HEK293 (cell line): ENCODE results near the gene RBM4B.

Experiments used
- CTCF ChIA-PET: fragments of 350-600 bp; formaldehyde crosslinking; extraction: SDS; loops from one replicate; lab custom pipeline; 2021; ENCODE audit warnings: antibody characterized with exemption; lab: Yijun Ruan, JAX
- POLR2A ChIA-PET: fragments of 300-600 bp; formaldehyde crosslinking; extraction: SDS; loops from one replicate; lab custom pipeline; 2020; ENCODE audit warnings: antibody characterized with exemption, inconsistent platforms; lab: Yijun Ruan, JAX
- H3K27ac ChIP-seq: fragments of 200-500 bp; sonication (Bioruptor generic); 2 replicates; pipeline ENCODE4 v1.5.1; 2014; ENCODE audit warnings: low read depth, low read length, control low read depth, inconsistent platforms; ENCODE audit errors: extremely low read depth
- H3K36me3 ChIP-seq, 2 experiments: fragments of 200-500 bp in 1 of 2; sonication (Bioruptor generic) in 1 of 2; 1 replicate in 1 of 2; 2 replicates in 1 of 2; pipeline ENCODE4 v1.5.1; 2014 to 2017; ENCODE audit warnings: inconsistent platforms in 2 of 2, low read length in 2 of 2; ENCODE audit not compliant: control insufficient read depth in 2 of 2, insufficient read depth in 1 of 2
- H3K4me1 ChIP-seq: fragments of 200-500 bp; sonication (Bioruptor generic); 2 replicates; pipeline ENCODE4 v1.5.1; 2014; ENCODE audit warnings: mild to moderate bottlenecking, low read length, inconsistent platforms; ENCODE audit not compliant: control insufficient read depth, insufficient read depth
- H3K4me3 ChIP-seq: 2 replicates; pipeline ENCODE4 v1.5.1; 2011; ENCODE audit warnings: low read depth, mild to moderate bottlenecking, control low read depth, low read length, moderate library complexity
- H3K9me3 ChIP-seq: fragments of 200-500 bp; sonication (Bioruptor generic); 2 replicates; pipeline ENCODE4 v1.5.1; 2014; ENCODE audit warnings: low read depth, low read length, inconsistent platforms; ENCODE audit not compliant: control insufficient read depth, insufficient read depth
- GLIS1 ChIP-seq: fragments of 450-650 bp; formaldehyde crosslinking; IDR thresholded peaks from 2 replicates; pipeline ENCODE4 v1.5.1; 2016; ENCODE audit warnings: missing biosample characterization, missing genetic modification characterization
- SP7 ChIP-seq: fragments of 450-650 bp; formaldehyde crosslinking; IDR thresholded peaks from 2 replicates; pipeline ENCODE4 v1.5.1; 2016; ENCODE audit warnings: missing biosample characterization, missing genetic modification characterization
- ZBTB49 ChIP-seq: fragments of 450-650 bp; formaldehyde crosslinking; IDR thresholded peaks from 2 replicates; pipeline ENCODE4 v1.5.1; 2016; ENCODE audit warnings: missing biosample characterization, missing genetic modification characterization, low read depth
- ZEB2 ChIP-seq: fragments of 450-650 bp; formaldehyde crosslinking; IDR thresholded peaks from 2 replicates; pipeline ENCODE4 v1.5.1; 2016; ENCODE audit warnings: missing biosample characterization, missing genetic modification characterization
- ZNF140 ChIP-seq: fragments of 450-650 bp; formaldehyde crosslinking; IDR thresholded peaks from 2 replicates; pipeline ENCODE4 v1.5.1; 2016; ENCODE audit warnings: missing biosample characterization, missing genetic modification characterization
- ZNF174 ChIP-seq: fragments of 450-650 bp; formaldehyde crosslinking; IDR thresholded peaks from 2 replicates; pipeline ENCODE4 v1.5.0; 2017; ENCODE audit warnings: missing biosample characterization, mild to moderate bottlenecking, missing genetic modification characterization
- ZNF239 ChIP-seq: fragments of 450-650 bp; formaldehyde crosslinking; IDR thresholded peaks from 2 replicates; pipeline ENCODE4 v1.5.1; 2016; ENCODE audit warnings: missing biosample characterization, missing genetic modification characterization
- ZNF280D ChIP-seq: fragments of 450-650 bp; formaldehyde crosslinking; IDR thresholded peaks from 2 replicates; pipeline ENCODE4 v1.5.1; 2016; ENCODE audit warnings: missing biosample characterization, missing genetic modification characterization
- ZNF514 ChIP-seq: fragments of 450-650 bp; formaldehyde crosslinking; IDR thresholded peaks from 2 replicates; pipeline ENCODE4 v1.5.1; 2016; ENCODE audit warnings: missing biosample characterization, missing genetic modification characterization
- ZNF518A ChIP-seq: fragments of 450-650 bp; formaldehyde crosslinking; conservative IDR thresholded peaks from 2 replicates; pipeline ENCODE4 v1.5.1; 2016; ENCODE audit warnings: low read depth, missing biosample characterization, missing genetic modification characterization
- ZNF558 ChIP-seq: fragments of 450-650 bp; formaldehyde crosslinking; IDR thresholded peaks from 2 replicates; pipeline ENCODE4 v1.5.1; 2016; ENCODE audit warnings: missing biosample characterization, missing genetic modification characterization
- ZNF571 ChIP-seq: fragments of 450-650 bp; formaldehyde crosslinking; IDR thresholded peaks from 2 replicates; pipeline ENCODE4 v1.5.0; 2017; ENCODE audit warnings: missing biosample characterization, missing genetic modification characterization
- ZNF596 ChIP-seq: fragments of 450-650 bp; IDR thresholded peaks from 2 replicates; pipeline ENCODE4 v1.5.0; 2018; ENCODE audit warnings: missing biosample characterization, mild to moderate bottlenecking, missing genetic modification characterization, moderate library complexity
- ZNF623 ChIP-seq: fragments of 450-650 bp; formaldehyde crosslinking; IDR thresholded peaks from 2 replicates; pipeline ENCODE4 v1.5.1; 2016; ENCODE audit warnings: missing biosample characterization, missing genetic modification characterization
- ZNF654 ChIP-seq: fragments of 450-650 bp; formaldehyde crosslinking; IDR thresholded peaks from 2 replicates; pipeline ENCODE4 v1.5.1; 2016; ENCODE audit warnings: low read depth, missing biosample characterization, missing genetic modification characterization
- ZNF776 ChIP-seq: fragments of 450-650 bp; formaldehyde crosslinking; IDR thresholded peaks from 2 replicates; pipeline ENCODE4 v1.5.0; 2017; ENCODE audit warnings: missing biosample characterization, missing genetic modification characterization, borderline replicate concordance
- ZSCAN30 ChIP-seq: fragments of 450-650 bp; IDR thresholded peaks from 2 replicates; pipeline ENCODE4 v1.5.1; 2018; ENCODE audit warnings: missing biosample characterization, mild to moderate bottlenecking, missing genetic modification characterization, moderate library complexity

RBM4B gene

GRCh38 chr11:66694732-66695207 is 17.1 kb upstream of the RBM4B start (continued):
- peak; percentile 63; the same call in 1 of the 2 replicates for TF ChIP-seq ZSCAN30 (tag by site-specific recombination)
- peak; percentile 57; the same call in 1 of the 2 replicates for TF ChIP-seq SP7 (tag by site-specific recombination)
- no peak for TF ChIP-seq ZNF280D (tag by site-specific recombination)
- no peak for TF ChIP-seq ZNF140 (tag by site-specific recombination)
- TF ChIP-seq ZEB2 (tag by site-specific recombination): peak; percentile 47; the same call in 1 of the 2 replicates
- TF ChIP-seq ZNF514 (tag by site-specific recombination): no peak
- TF ChIP-seq GLIS1 (tag by site-specific recombination): peak; percentile 69
- no peak for TF ChIP-seq ZNF571
- no peak for TF ChIP-seq ZNF174 (tag by site-specific recombination)
- TF ChIP-seq ZNF239 (tag by site-specific recombination): no peak
- TF ChIP-seq ZBTB49 (tag by site-specific recombination): no peak
- TF ChIP-seq ZNF518A (tag by site-specific recombination): no peak
- no peak for TF ChIP-seq ZNF623 (tag by site-specific recombination)
- TF ChIP-seq ZNF654: peak; percentile 97
- TF ChIP-seq ZNF558 (tag by site-specific recombination): no peak
- no peak for TF ChIP-seq ZNF596 (tag by site-specific recombination)

GRCh38 chr11:66694056-66694410 is 16.3 kb upstream of the RBM4B start:
- POLR2A ChIA-PET: no interaction called here
- no peak overlapping the region for H3K27ac ChIP-seq
- no peaks in the 10 kb centered on the region for H3K9me3 ChIP-seq
- H3K4me1 ChIP-seq: no peaks in the 10 kb centered on the region
- CTCF ChIA-PET: interaction anchor here (0.5 to 7.3 kb wide), 12 partner anchors 14 to 1132 kb away, joined by 3 to 62 read pairs (median 3); no protein-coding TSS in a partner anchor
- no peak overlapping the region for H3K4me3 ChIP-seq
- TF ChIP-seq ZNF776 (tag by site-specific recombination): no peak
- H3K36me3 ChIP-seq: peaks cover 0 to 82% of the 10 kb centered on the region in 2 experiments; a peak in 2 of 3 replicates
